Suppressor macrophage treated with lipopolysaccharide for 4 hours (primary cell): ENCODE data around the gene LRRTM2.
"Not testable (repeated sequence)": the region's sequence is repeated elsewhere in the genome, so short reads cannot be mapped to it uniquely, and the experiment has no call there.

Experiments used
- DNase-seq: peaks from one replicate; pipeline ENCODE4 v3.0.0-alpha.2; 2020

LRRTM2 gene

GRCh38 chr5:138874771-138875551 lies at the start of gene LRRTM2:
LRRTM2 (minus strand) TSS chr5:138875335; CDS start chr5:138874911, 424 bp downstream.
- DNase-seq = peak; percentile 4

- DNase-seq = no peak
Observed at GRCh38 chr5:138922494-138922893, 47.4 kb upstream of the LRRTM2 start.

DNA sequence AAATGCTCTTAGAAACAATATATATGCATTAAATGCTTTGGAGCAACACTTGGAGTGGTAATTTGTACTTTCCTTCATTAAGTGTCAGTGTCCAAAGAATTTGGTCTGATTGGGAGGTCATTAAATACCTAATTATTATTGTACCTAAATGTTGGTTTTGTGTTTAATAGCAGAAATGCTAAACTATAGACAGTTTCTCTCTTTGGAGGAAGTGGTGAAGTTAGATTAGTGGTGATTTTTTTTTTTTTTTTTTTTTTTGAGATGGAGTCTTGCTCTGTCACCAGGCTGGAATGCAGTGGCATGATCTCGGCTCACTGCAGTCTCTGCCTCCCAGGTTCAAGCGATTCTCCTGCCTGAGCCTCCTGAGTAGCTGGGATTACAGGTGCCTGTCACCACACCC lies 46.2 kb upstream of the LRRTM2 start:
- DNase-seq = not testable (repeated sequence)

DNA sequence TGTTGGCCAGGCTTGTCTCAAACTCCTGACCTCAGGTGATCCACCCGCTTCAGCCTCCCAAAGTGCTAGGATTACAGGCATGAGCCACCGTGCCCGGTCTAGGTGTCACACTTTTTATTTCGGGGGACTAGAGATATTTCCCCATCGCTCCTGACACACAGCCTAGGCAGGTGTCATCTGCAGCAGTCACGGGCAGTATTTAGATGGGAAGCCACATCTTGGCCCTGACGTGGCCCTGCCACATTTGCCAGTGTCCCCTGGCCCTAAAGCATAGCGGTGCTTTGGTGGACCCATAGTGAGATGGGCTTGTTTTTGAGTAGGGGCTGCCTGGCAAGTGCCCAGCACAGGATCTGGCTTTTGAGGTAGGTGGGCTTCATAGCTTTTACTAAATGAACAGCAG lies 45.0 kb upstream of the LRRTM2 start:
- no peak for DNase-seq

DNA sequence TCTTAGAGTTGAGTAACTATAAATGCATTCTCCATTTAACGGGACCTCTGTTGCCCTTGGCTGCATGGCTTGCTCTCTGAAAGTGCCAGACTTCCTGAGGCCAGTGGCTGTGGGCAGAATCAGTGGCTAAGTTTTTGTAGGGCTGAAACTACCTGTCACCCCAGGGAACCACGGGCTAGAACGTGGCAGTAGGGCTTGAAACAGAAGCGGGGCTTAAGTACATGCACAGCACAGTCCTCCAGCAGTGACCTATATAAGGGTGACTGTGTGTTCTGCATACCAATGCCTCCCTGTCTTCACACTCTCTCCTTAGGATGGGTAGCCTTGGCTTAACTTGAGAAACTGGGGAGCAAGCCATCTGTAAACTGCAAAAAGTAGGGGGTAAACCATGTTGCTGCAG lies 43.6 kb upstream of the LRRTM2 start:
- no peak for DNase-seq

GRCh38 chr5:138914338-138914737 lies 39.2 kb upstream of the LRRTM2 start:
- DNase-seq = no peak

GRCh38 chr5:138913773-138914172 lies 38.6 kb upstream of the LRRTM2 start:
- no peak for DNase-seq

GRCh38 chr5:138912093-138912492 lies 37.0 kb upstream of the LRRTM2 start:
- no peak for DNase-seq

DNA sequence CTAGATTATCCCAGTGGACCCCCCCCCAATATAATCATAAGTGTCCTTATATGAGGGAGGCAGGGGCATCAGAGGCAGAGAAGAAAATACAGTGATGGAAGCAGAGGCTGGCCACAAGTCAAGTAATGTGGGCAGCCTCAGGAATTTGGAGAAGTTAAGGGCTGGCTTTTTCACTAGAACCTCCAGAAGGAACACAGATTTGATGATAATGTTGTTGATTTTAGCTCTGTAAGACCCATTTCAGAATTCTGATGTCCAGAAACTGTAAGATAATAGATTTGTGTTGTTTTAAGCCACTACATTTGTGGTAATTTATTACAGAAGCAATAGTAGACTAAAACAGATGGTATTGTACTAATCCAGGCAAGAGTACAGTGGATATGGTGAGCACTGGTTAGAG lies 36.3 kb upstream of the LRRTM2 start:
- no peak for DNase-seq

GRCh38 chr5:138910546-138911185 lies 35.5 kb upstream of the LRRTM2 start:
- no peak for DNase-seq

DNA sequence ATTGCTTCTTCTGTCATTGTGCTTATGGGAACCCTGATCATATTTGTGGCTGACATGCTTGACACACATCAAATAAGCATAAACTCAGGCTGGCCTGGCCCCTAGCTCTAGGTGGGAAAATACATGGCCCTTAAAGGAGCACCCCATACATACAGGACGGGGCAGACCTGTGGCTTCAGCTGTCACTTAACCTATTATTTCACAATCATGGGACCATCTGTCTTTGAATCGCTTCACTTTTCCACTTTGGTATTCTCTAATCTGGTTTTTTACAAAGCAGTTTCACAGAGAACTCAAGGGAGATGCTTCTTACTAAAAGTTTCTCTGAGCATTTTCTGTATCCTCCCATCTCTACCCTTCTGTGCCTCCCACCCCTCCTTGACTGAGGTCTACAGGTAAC lies 34.6 kb upstream of the LRRTM2 start:
- no peak for DNase-seq

DNA sequence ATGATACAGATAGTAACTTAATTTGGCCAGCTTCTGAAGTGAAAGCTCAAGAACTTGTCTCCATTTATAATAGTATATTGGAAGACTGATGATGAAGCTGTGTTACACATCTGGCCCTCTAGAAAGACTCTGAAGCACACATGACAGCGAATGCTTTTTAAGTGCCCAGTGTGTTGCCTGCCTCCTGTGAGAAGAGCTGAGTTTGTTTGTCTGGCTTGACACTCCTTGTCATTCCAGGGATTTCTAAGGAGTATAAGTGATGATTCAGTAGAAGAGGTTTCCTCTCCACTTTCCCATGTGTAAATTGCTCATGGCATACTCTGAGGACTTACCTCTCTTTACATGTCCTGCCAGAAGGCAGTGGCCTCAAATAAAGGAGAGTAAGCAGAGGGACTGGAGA lies 30.4 kb upstream of the LRRTM2 start:
- no peak for DNase-seq

DNA sequence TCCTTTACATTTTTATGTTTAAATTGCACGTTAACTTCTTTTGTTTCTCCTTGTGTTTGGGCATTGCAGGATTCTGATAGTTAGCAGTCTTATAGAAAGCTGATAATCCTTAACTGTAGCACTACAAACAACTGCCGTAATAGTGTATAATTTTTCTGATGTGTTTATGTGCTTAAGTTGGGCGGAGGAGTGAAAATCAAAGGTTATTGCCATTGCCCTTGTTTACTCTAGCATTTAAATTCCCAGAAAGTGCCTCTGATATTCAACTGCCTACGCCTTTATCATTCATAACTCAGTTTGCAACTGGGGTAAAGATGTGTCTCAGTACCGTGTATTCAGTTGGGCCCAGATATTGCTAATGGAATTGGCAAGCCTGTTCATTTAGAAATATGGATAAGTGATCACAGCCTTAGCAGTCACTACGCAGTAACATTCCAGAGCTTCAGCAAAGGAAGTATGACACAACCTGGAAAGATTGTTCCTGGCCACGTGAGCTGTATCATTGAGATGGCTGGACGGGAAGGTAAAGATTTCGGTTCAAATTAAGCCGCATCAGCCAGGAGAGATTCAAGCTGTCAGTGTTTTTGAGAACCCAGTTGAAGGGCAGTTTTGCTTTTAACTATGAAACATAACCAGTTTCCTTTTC lies 28.1 kb upstream of the LRRTM2 start:
- no peak for DNase-seq

DNA sequence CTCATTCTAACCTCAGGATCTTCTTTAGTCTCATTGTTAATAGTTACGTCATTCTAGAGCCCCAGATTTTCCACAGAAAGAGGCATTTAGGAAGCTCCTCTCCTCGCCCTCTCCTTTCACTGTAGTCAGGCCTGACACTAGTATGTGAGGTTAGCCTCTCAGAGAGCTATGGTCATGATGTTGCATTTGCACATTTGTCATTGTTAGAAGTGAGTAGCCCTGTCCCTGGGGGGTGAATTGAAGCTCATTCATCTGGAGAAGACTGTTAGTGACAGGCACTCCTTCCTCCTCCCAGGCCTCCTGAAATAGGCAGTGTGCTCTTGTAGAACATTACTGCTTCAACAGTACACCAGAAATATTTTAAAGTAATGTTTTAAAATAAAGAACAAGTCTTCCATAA lies 26.6 kb upstream of the LRRTM2 start:
- DNase-seq = no peak

DNA sequence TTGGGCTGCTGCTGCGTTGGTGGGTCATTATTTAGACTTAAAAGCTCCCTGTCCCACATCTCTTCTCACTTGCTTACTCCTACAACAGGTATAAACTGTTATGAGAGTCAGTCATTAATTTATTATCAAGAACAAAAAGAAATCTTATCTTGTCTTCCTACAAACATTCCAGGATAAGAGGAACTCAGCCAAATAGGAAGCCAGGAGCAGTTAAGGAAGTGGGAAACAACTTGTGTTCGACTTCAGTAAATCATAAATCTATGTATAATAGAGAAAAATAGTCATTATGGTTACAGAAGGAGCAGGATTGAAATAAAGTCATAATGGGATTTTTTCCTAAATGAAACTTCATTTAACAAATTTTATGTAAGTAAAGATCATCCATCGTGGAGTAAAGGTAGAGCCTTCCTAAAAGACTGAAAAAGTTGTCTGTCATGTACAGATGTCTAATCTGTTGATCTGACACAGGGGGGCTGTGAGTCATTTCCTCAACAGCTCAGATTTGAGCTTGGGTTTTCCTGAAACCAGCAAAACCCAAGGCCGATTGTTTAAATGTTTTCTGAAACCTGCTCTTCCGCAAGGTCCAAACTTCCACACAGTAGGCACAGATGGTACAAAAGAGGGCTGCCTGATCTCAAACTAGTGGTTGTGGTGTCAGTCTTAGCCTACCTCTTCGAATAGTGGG lies 25.3 kb upstream of the LRRTM2 start:
- DNase-seq = peak; percentile 12

GRCh38 chr5:138898742-138899141 lies 23.6 kb upstream of the LRRTM2 start:
- no peak for DNase-seq

GRCh38 chr5:138898299-138898698 lies 23.2 kb upstream of the LRRTM2 start:
- DNase-seq = no peak

DNA sequence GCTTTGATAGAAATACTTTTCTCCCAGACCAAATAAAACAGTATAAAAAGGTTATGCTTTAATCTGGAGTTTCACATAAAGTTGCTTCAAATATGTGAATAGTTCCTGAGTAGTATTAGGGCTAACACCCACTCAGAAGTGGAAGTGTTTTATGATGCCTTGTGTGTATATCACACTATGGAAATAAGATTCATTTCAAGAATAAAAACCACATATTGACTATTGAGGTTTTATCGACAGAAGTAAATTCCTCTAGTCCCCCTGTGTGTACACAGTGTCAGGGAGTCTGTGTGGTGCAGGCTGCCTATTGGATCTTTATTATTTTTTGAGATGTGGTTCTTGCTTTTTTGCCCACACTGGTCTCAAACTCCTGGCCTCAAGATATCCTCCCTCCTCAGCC lies 20.8 kb upstream of the LRRTM2 start:
- no peak for DNase-seq

- DNase-seq = no peak
Observed at GRCh38 chr5:138890644-138891043, 15.5 kb upstream of the LRRTM2 start.

DNA sequence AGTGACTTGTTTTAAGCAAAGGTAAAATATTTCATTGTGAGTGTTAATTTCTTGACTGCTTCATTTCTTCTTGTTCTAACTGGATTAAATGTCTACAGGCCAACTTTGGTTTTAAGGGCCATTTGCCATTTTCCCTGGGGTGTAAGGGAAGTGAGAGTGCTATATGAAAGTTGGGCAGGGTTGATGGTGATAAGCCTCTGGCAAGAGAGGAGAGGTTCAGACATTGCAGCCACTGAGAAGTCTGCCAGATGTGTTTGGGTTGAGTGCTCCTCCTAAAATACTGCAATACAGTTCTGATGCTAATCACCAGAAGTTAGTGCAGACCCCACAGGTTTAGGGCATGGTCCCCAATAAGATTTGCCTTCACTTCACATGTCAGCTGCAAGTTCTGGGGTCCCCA lies 14.9 kb upstream of the LRRTM2 start:
- DNase-seq = no peak

GRCh38 chr5:138884554-138884953 lies 9.4 kb upstream of the LRRTM2 start:
- no peak for DNase-seq

GRCh38 chr5:138884094-138884493 lies 9.0 kb upstream of the LRRTM2 start:
- DNase-seq = no peak

GRCh38 chr5:138883211-138883610 lies 8.1 kb upstream of the LRRTM2 start:
- no peak for DNase-seq
